NCI-H128 (cell line): ENCODE data around the gene FUCA2.
"Not testable (repeated sequence)": the region's sequence is repeated elsewhere in the genome, so short reads cannot be mapped to it uniquely, and the experiment has no call there.

Experiments
- DNase-seq: peaks from one replicate; lab custom pipeline; 2025; ENCODE audit not compliant: unreplicated experiment; lab: John Stamatoyannopoulos, UW

Gene FUCA2

GRCh38 chr6:143501851-143502250 is 9.7 kb downstream of the FUCA2 start:
- DNase-seq, result no peak

- DNase-seq, result no peak
Measured at GRCh38 chr6:143498428-143498827, 13.1 kb downstream of the FUCA2 start.

GRCh38 chr6:143496974-143497373 is 14.5 kb downstream of the FUCA2 start:
- no peak for DNase-seq

GRCh38 chr6:143490775-143491174 is 20.7 kb downstream of the FUCA2 start:
- no peak for DNase-seq

- no peak for DNase-seq
Measured at GRCh38 chr6:143490244-143490643, 21.3 kb downstream of the FUCA2 start.

GRCh38 chr6:143486752-143487151 is 24.8 kb downstream of the FUCA2 start:
- DNase-seq, result no peak

- DNase-seq, result no peak
Measured at GRCh38 chr6:143485967-143486366, 25.6 kb downstream of the FUCA2 start.

- DNase-seq, result no peak
Measured at GRCh38 chr6:143482593-143482992, 28.9 kb downstream of the FUCA2 start.

- no peak for DNase-seq
Measured at GRCh38 chr6:143478479-143479062, 32.9 kb downstream of the FUCA2 start.

GRCh38 chr6:143476545-143476944 is 35.0 kb downstream of the FUCA2 start:
- DNase-seq, result no peak

GRCh38 chr6:143471822-143472221 is 39.7 kb downstream of the FUCA2 start:
- DNase-seq, result no peak

GRCh38 chr6:143468823-143469222 is 42.7 kb downstream of the FUCA2 start:
- not testable (repeated sequence) for DNase-seq

GRCh38 chr6:143468026-143468425 is 43.5 kb downstream of the FUCA2 start:
- no peak for DNase-seq

- DNase-seq, result no peak
Measured at GRCh38 chr6:143465546-143465945, 46.0 kb downstream of the FUCA2 start.

GRCh38 chr6:143457563-143458359 is 53.8 kb downstream of the FUCA2 start:
- no peak for DNase-seq

GRCh38 chr6:143451531-143451930 is 60.0 kb downstream of the FUCA2 start:
- no peak for DNase-seq

GRCh38 chr6:143450453-143451371 is 60.8 kb downstream of the FUCA2 start, which contains the start of the genes ADAT2 and PEX3:
TSS of gene ADAT2 (minus strand) at chr6:143450695. CDS start at chr6:143450658, 37 bp downstream.
TSS of gene PEX3 (plus strand) at chr6:143450805. CDS start at chr6:143451043, 238 bp downstream.
- DNase-seq, result peak; percentile 85

- DNase-seq, result no peak
Measured at GRCh38 chr6:143449714-143450452, 61.6 kb downstream of the FUCA2 start.

- DNase-seq, result no peak
Measured at GRCh38 chr6:143449082-143449713, 62.3 kb downstream of the FUCA2 start.

GRCh38 chr6:143447865-143448264 is 63.7 kb downstream of the FUCA2 start:
- not testable (repeated sequence) for DNase-seq
